CD4-positive, alpha-beta T cell (primary cell): ENCODE measurements around the gene ATG7. TPM values are rescaled to one million over a fixed set of nuclear protein-coding genes. Genes with fewer than 3 reads are reported as not detected.

Experiments
- ATAC-seq: fragments of 200-7000 bp; cut with Tn5 transposase; one replicate; pipeline ENCODE4 v1.10.0; 2022; ENCODE audit warnings: mild to moderate bottlenecking; ENCODE audit not compliant: poor library complexity
- CTCF ChIA-PET: fragments of 350-600 bp; sonication (Branson Sonifier 250); formaldehyde crosslinking; loops from one replicate; lab custom pipeline; 2021; ENCODE audit warnings: antibody characterized with exemption, inconsistent platforms; lab: Charles Lee
- POLR2A ChIA-PET: fragments of 350-600 bp; sonication (Branson Sonifier 250); formaldehyde crosslinking; loops from one replicate; lab custom pipeline; 2021; ENCODE audit warnings: antibody characterized with exemption, inconsistent platforms; lab: Charles Lee
- DNase-seq, 14 experiments: peaks; one replicate each; pipeline ENCODE4 v3.0.0-alpha.2; 2013 to 2020; ENCODE audit warnings: mixed read lengths in 2 of 14
- H3K27ac ChIP-seq, 2 donors: one replicate each; pipeline versions ENCODE4 v1.5.1 to v1.7.0; 2013; ENCODE audit warnings: low read length in 2 of 2, low read depth in 1 of 2, mild to moderate bottlenecking in 1 of 2
- H3K27me3 ChIP-seq, 2 experiments: 1 replicate in 1 of 2; 2 replicates in 1 of 2; pipeline versions ENCODE4 v1.6.1 to v1.7.0; 2013; ENCODE audit warnings: low read length in 2 of 2, control low read depth in 1 of 2, mild to moderate bottlenecking in 1 of 2, moderate library complexity in 1 of 2; ENCODE audit not compliant: insufficient read depth in 2 of 2, control insufficient read depth in 1 of 2
- H3K36me3 ChIP-seq: one replicate; pipeline ENCODE4 v1.6.1; 2013; ENCODE audit warnings: low read length, control low read depth; ENCODE audit not compliant: insufficient read depth
- H3K4me1 ChIP-seq: one replicate; pipeline ENCODE4 v1.6.1; 2013; ENCODE audit warnings: low read length, control low read depth; ENCODE audit not compliant: insufficient read depth
- H3K4me3 ChIP-seq: one replicate; pipeline ENCODE4 v1.5.1; 2013; ENCODE audit warnings: mild to moderate bottlenecking, low read length, moderate library complexity
- H3K9me3 ChIP-seq, 2 experiments: 1 replicate in 1 of 2; 2 replicates in 1 of 2; pipeline versions ENCODE4 v1.6.1 to v1.7.0; 2013; ENCODE audit warnings: low read length in 2 of 2, mild to moderate bottlenecking in 2 of 2, control low read depth in 1 of 2, moderate library complexity in 1 of 2; ENCODE audit not compliant: control insufficient read depth in 1 of 2, insufficient read depth in 1 of 2
- H3K27ac Mint-ChIP-seq: one replicate; pipeline ENCODE4 v1.8.0; 2020; ENCODE audit warnings: mixed read lengths
- H3K27me3 Mint-ChIP-seq: one replicate; pipeline ENCODE4 v1.8.0; 2021; ENCODE audit warnings: mixed read lengths
- H3K36me3 Mint-ChIP-seq: one replicate; pipeline ENCODE4 v1.8.0; 2021; ENCODE audit warnings: low read depth, mixed read lengths
- H3K4me1 Mint-ChIP-seq: one replicate; pipeline ENCODE4 v1.8.0; 2021; ENCODE audit warnings: low read depth, mixed read lengths
- H3K4me3 Mint-ChIP-seq: one replicate; pipeline ENCODE4 v1.8.0; 2020; ENCODE audit warnings: mild to moderate bottlenecking, mixed read lengths
- H3K9me3 Mint-ChIP-seq: one replicate; pipeline ENCODE4 v1.8.0; 2020; ENCODE audit warnings: mixed read lengths
- intact Hi-C, 2 experiments: fragments of 100-400 bp; cut with DNase I in 1 of 2; cut with micrococcal nuclease in 1 of 2; formaldehyde crosslinking; loops; one replicate each; pipeline versions ENCODE4 v1.15.1 to v1.9.0; 2023 to 2025; cut with DNase I, micrococcal nuclease
- total RNA-seq, 174 experiments: library from RNA in 2 of 174; stranded (reverse) in 2 of 174; gene quantifications; one replicate each; pipeline ENCODE4 v1.2.3 and lab custom pipeline; 2021 to 2026
- TF ChIP-seq, protein P1 (sequence below): fragments of 200-600 bp; IDR thresholded peaks from one replicate; pipeline ENCODE4 v1.8.0; 2022; ENCODE audit warnings: antibody characterized with exemption, mild to moderate bottlenecking

ATG7 gene
- total RNA-seq, 2 experiments from 2014 or later = 21.4 to 25.7 TPM

DNA sequence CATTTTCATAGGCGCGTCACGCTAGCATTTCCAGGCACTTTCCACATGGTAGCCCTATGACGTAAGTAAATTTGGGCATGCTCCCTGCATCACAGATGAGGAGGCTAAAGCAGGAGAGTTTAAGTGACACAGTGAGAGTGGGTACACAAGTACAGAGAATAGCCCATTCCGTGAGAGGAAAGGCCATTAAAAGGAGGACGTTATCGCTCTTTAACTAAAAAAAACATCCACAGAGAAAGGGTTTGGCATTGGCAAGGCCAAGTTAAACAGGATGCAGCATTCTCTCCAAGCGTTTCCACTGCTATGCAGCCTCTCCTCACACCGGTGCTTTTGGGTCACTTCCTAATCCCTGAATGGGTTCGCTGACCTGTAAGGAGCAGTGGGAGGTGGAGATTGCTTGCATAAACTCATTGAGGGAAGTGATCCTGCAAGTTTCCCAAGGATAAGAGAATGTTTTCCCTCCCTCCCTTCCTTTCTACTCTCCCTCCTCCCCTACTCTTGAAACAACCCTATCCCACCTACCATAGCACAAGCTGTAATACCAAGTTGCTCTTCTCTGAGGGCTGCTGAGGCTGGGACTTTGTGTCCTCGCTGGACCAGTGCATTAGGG lies 223.9 kb downstream of the ATG7 start:
- DNase-seq = no peak
- TF ChIP-seq, protein P1, sequence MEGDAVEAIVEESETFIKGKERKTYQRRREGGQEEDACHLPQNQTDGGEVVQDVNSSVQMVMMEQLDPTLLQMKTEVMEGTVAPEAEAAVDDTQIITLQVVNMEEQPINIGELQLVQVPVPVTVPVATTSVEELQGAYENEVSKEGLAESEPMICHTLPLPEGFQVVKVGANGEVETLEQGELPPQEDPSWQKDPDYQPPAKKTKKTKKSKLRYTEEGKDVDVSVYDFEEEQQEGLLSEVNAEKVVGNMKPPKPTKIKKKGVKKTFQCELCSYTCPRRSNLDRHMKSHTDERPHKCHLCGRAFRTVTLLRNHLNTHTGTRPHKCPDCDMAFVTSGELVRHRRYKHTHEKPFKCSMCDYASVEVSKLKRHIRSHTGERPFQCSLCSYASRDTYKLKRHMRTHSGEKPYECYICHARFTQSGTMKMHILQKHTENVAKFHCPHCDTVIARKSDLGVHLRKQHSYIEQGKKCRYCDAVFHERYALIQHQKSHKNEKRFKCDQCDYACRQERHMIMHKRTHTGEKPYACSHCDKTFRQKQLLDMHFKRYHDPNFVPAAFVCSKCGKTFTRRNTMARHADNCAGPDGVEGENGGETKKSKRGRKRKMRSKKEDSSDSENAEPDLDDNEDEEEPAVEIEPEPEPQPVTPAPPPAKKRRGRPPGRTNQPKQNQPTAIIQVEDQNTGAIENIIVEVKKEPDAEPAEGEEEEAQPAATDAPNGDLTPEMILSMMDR = no peak
- Mint-ChIP-seq H3K27ac (no peak overlapping the region), H3K4me1 (no peaks in the 10 kb centered on the region), H3K36me3 (peaks cover 15% of the 10 kb centered on the region), H3K9me3 (no peaks in the 10 kb centered on the region), H3K4me3 (no peak overlapping the region), H3K27me3 (no peaks in the 10 kb centered on the region)
- Histone ChIP-seq H3K27ac (no peak overlapping the region), H3K9me3 (no peaks in the 10 kb centered on the region), H3K27me3 (no peaks in the 10 kb centered on the region), H3K4me1 (no peaks in the 10 kb centered on the region), H3K36me3 (no peaks in the 10 kb centered on the region), H3K4me3 (no peak overlapping the region)
- POLR2A ChIA-PET = no interaction called here
- CTCF ChIA-PET = no interaction called here
- intact Hi-C loops = no loop called here
- no peak for ATAC-seq

DNA sequence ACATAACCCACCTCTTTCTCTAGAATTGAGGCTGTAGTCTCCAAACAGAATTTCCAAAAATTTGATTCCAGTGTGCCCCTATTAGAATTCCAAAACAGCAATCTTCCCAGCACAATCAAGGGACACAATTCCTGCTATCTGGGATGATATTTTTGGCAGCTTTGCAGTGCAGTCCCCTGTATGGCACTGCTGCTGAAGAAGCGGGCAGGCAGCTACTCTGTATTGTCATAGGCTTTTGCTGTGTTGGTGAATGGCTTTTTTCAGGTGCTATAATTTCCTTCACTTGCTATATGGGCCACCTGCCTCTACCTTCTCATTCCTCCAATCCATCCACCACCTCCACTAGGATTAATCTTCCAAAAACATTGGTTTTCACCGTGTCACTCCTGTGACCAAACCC lies 226.0 kb downstream of the ATG7 start:
- H3K36me3 Mint-ChIP-seq = peaks cover 12% of the 10 kb centered on the region
- intact Hi-C loops = no loop called here
- TF ChIP-seq, protein P1 = no peak

DNA sequence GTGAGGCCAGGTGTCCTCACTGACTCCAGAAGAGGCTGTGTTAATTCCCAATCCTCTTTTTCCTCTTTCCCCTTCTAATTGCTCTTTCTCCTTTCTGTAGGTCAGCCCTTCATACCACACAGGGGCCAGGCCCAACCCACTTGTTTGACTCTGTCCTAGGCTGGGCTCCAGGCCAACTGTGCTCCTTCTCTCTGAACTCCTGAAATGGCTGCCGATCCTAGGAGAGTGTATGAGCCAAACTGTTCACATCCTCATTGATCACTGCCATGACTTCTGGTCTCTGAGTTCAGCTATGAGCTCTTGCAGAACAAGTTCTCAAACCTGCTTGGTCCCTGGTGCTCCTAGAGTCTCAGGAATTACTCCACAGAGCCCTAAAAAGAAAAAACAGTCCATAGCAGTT lies 226.4 kb downstream of the ATG7 start:
- Histone ChIP-seq H3K27ac (no peak overlapping the region), H3K4me1 (no peaks in the 10 kb centered on the region), H3K9me3 (no peaks in the 10 kb centered on the region), H3K27me3 (no peaks in the 10 kb centered on the region), H3K36me3 (no peaks in the 10 kb centered on the region), H3K4me3 (no peak overlapping the region)
- POLR2A ChIA-PET = no interaction called here
- Mint-ChIP-seq H3K4me3 (no peak overlapping the region), H3K4me1 (no peaks in the 10 kb centered on the region), H3K27me3 (no peaks in the 10 kb centered on the region), H3K36me3 (peaks cover 8% of the 10 kb centered on the region), H3K9me3 (no peaks in the 10 kb centered on the region), H3K27ac (no peak overlapping the region)
- CTCF ChIA-PET = no interaction called here
- intact Hi-C loops = no loop called here
- DNase-seq (no peak), ATAC-seq (no peak)
- TF ChIP-seq, protein P1 = no peak

More for the DNA sequence above, 226.0 kb downstream of the ATG7 start:
- H3K27me3 ChIP-seq = no peaks in the 10 kb centered on the region
- H3K4me3 ChIP-seq = no peak overlapping the region
- POLR2A ChIA-PET = no interaction called here
- Mint-ChIP-seq H3K27ac (no peak overlapping the region), H3K27me3 (no peaks in the 10 kb centered on the region), H3K9me3 (no peaks in the 10 kb centered on the region), H3K4me3 (no peak overlapping the region), H3K4me1 (no peaks in the 10 kb centered on the region)
- H3K27ac ChIP-seq = no peak overlapping the region
- H3K36me3 ChIP-seq = no peaks in the 10 kb centered on the region
- CTCF ChIA-PET = no interaction called here
- H3K9me3 ChIP-seq = no peaks in the 10 kb centered on the region
- H3K4me1 ChIP-seq = no peaks in the 10 kb centered on the region
- ATAC-seq (no peak), DNase-seq (no peak)
